Small intestine (tissue), 7 donors: ENCODE results near the gene RAB11FIP3. TPM values are rescaled to one million over a fixed set of nuclear protein-coding genes. Genes with fewer than 3 reads are reported as not detected.
"Not testable (repeated sequence)": the region's sequence is repeated elsewhere in the genome, so short reads cannot be mapped to it uniquely, and the experiment has no call there.

Experiments used
- DNase-seq, 2 donors: peaks; one replicate each; pipeline versions ENCODE4 v3.0.0 to v3.0.0-alpha.2; 2013
- FAIRE-seq: peaks from 2 replicates; lab custom pipeline; 2012; peaks lifted over from hg19 to GRCh38; lab: Jason Lieb, UNC
- H3K27ac ChIP-seq, 3 donors: one replicate each; pipeline ENCODE4 v1.5.1; 2013; ENCODE audit warnings: low read length in 2 of 3, mild to moderate bottlenecking in 2 of 3, control low read depth in 1 of 3, inconsistent platforms in 1 of 3, low read depth in 1 of 3, moderate library complexity in 1 of 3
- H3K27me3 ChIP-seq, 3 donors: one replicate each; pipeline ENCODE4 v1.6.1; 2013; ENCODE audit warnings: low read length in 3 of 3, inconsistent platforms in 1 of 3; ENCODE audit not compliant: control insufficient read depth in 3 of 3, insufficient read depth in 3 of 3
- H3K36me3 ChIP-seq, 3 donors: one replicate each; pipeline ENCODE4 v1.6.1; 2013; ENCODE audit warnings: low read length in 3 of 3, inconsistent platforms in 1 of 3, low read depth in 1 of 3, mild to moderate bottlenecking in 1 of 3, moderate library complexity in 1 of 3; ENCODE audit not compliant: control insufficient read depth in 3 of 3, insufficient read depth in 2 of 3
- H3K4me1 ChIP-seq, 3 donors: one replicate each; pipeline ENCODE4 v1.6.1; 2013; ENCODE audit warnings: low read length in 2 of 3, inconsistent platforms in 1 of 3, low read depth in 1 of 3, mild to moderate bottlenecking in 1 of 3, moderate library complexity in 1 of 3; ENCODE audit not compliant: control insufficient read depth in 3 of 3, insufficient read depth in 2 of 3
- H3K4me3 ChIP-seq, 3 donors: one replicate each; pipeline ENCODE4 v1.5.1; 2013; ENCODE audit warnings: low read length in 3 of 3, control low read depth in 1 of 3, inconsistent platforms in 1 of 3, low read depth in 1 of 3, mild to moderate bottlenecking in 1 of 3, moderate library complexity in 1 of 3
- H3K9me3 ChIP-seq, 2 donors: one replicate each; pipeline ENCODE4 v1.6.1; 2013; ENCODE audit warnings: low read depth in 1 of 2, low read length in 1 of 2; ENCODE audit not compliant: control insufficient read depth in 2 of 2, insufficient read depth in 1 of 2
- WGBS, 3 donors: extraction: QIAGEN DNeasy Blood & Tissue Kit; methylation state at CpG; one replicate each; pipeline ENCODE4 v1.1.7; 2013; 5-methylcytosine and 5-hydroxymethylcytosine counted together
- polyA plus RNA-seq, 4 donors: library from polyadenylated mRNA; stranded (reverse) in 3 of 4; unstranded in 1 of 4; fragments of 200-250 nt in 3 of 4; fragments of 120-200 nt in 1 of 4; gene quantifications; one replicate each; pipeline versions ENCODE4 v1.2.1 to v1.2.3, GENCODE V29; 2013
- donor health status: healthy with polysubstance abuse.
- donor health status: control.
- donor health status: control.
- donor health status: Bipolar disorder and iron deficiency.
- donor health status: healthy.

The RAB11FIP3 gene
- polyA plus RNA-seq, 4 donors: 25.4 to 111 (median 37.2) TPM

DNA sequence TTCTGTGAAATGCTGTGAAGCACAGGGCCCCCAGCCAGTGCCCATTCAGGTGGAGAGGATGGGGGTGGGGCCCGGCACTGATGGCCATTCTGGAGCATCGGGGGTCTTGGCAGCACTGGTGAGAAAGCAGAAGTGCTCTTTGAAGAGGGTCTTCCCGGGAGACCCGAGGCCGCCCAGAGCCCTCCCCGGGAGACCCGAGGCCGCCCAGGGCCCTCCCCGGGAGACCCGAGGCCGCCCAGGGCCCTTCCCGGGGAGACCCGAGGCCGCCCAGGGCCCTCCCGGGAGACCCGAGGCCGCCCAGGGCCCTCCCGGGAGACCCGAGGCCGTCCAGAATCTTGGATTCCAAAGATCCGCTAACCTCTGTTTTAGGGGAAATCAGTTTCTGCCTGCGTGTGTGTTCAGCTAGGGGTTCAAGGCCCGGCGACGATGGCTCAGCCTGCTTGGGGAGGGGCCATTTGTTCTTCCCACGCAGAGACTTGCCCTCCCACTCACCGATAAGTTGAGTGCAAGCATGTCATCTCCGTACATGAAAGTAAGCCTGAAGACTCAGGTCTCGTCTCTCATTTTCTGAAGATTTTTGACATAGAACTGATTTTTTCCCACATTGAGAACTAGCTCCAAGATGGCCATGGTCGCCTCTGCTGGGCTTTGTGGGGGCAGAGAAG lies 66.9 kb downstream of the RAB11FIP3 start:
- H3K4me1 ChIP-seq: no peaks in the 10 kb centered on the region
- 91 to 94% (median 94%) methylated on average over 19 to 30 of the region's 30 CpGs for WGBS, 3 donors
- no peak for DNase-seq
- no peaks in the 10 kb centered on the region for H3K27me3 ChIP-seq
- H3K4me3 ChIP-seq: no peak overlapping the region
- peaks cover 0 to 73% (median 2%) of the 10 kb centered on the region in 3 donors for H3K36me3 ChIP-seq
- no peak overlapping the region for H3K27ac ChIP-seq
- FAIRE-seq: no peak
- no peaks in the 10 kb centered on the region for H3K9me3 ChIP-seq

GRCh38 chr16:494676-495075 lies 69.2 kb downstream of the RAB11FIP3 start:
- WGBS, 3 donors: 80 to 86% (median 85%) methylated on average over 15 of the region's 15 CpGs
- H3K9me3 ChIP-seq, DNase-seq, H3K27me3 ChIP-seq, H3K27ac ChIP-seq, H3K4me1 ChIP-seq, H3K4me3 ChIP-seq: not testable (repeated sequence)
- peaks cover 0 to 73% (median 2%) of the 10 kb centered on the region in 3 donors for H3K36me3 ChIP-seq
- FAIRE-seq: peak; percentile 97

- H3K4me3 ChIP-seq: no peak overlapping the region
- WGBS, 3 donors: 63 to 70% (median 67%) methylated on average over 8 to 11 of the region's 11 CpGs
- H3K27ac ChIP-seq: no peak overlapping the region
- peaks cover 0 to 73% (median 2%) of the 10 kb centered on the region in 3 donors for H3K36me3 ChIP-seq
- H3K9me3 ChIP-seq: no peaks in the 10 kb centered on the region
- DNase-seq (peak; percentile 58 to 63), FAIRE-seq (no peak)
- no peaks in the 10 kb centered on the region for H3K27me3 ChIP-seq
- H3K4me1 ChIP-seq: peaks cover 0 to 5% (median 0%) of the 10 kb centered on the region in 3 donors
These were observed 69.8 kb downstream of the RAB11FIP3 start for GRCh38 chr16:495127-495748.

- WGBS, 3 donors: 84 to 92% (median 90%) methylated on average over 21 of the region's 21 CpGs
These were observed 70.8 kb downstream of the RAB11FIP3 start for GRCh38 chr16:496097-496886.

GRCh38 chr16:497258-497657 lies 71.8 kb downstream of the RAB11FIP3 start:
- Histone ChIP-seq H3K27ac (no peak overlapping the region), H3K9me3 (no peaks in the 10 kb centered on the region), H3K4me3 (no peak overlapping the region), H3K36me3 (peaks cover 0 to 62% (median 0%) of the 10 kb centered on the region in 3 donors), H3K27me3 (no peaks in the 10 kb centered on the region), H3K4me1 (peaks cover 0 to 23% (median 0%) of the 10 kb centered on the region in 3 donors)
- DNase-seq (no peak), FAIRE-seq (no peak)
- 88 to 96% (median 88%) methylated on average over 11 of the region's 11 CpGs for WGBS, 3 donors

More at GRCh38 chr16:496097-496886, 70.8 kb downstream of the RAB11FIP3 start:
- H3K4me3 ChIP-seq: no peak overlapping the region
- no peak for DNase-seq
- FAIRE-seq: no peak
- peaks cover 0 to 68% (median 2%) of the 10 kb centered on the region in 3 donors for H3K36me3 ChIP-seq
- no peaks in the 10 kb centered on the region for H3K9me3 ChIP-seq
- no peaks in the 10 kb centered on the region for H3K27me3 ChIP-seq
- H3K27ac ChIP-seq: no peak overlapping the region
- peaks cover 0 to 14% (median 0%) of the 10 kb centered on the region in 3 donors for H3K4me1 ChIP-seq

- Histone ChIP-seq H3K9me3 (no peaks in the 10 kb centered on the region), H3K4me3 (no peak overlapping the region), H3K4me1 (peaks cover 0 to 36% (median 0%) of the 10 kb centered on the region in 3 donors), H3K27ac (no peak overlapping the region), H3K27me3 (no peaks in the 10 kb centered on the region), H3K36me3 (peaks cover 0 to 69% (median 0%) of the 10 kb centered on the region in 3 donors)
- 88 to 93% (median 91%) methylated on average over 12 of the region's 12 CpGs for WGBS, 3 donors
- DNase-seq (no peak), FAIRE-seq (no peak)
These were observed 74.5 kb downstream of the RAB11FIP3 start for GRCh38 chr16:499924-500323.

- Histone ChIP-seq H3K4me3 (no peak overlapping the region), H3K4me1 (peaks cover 0 to 36% (median 0%) of the 10 kb centered on the region in 3 donors), H3K27me3 (no peaks in the 10 kb centered on the region), H3K9me3 (no peaks in the 10 kb centered on the region), H3K36me3 (peaks cover 0 to 70% (median 3%) of the 10 kb centered on the region in 3 donors), H3K27ac (no peak overlapping the region)
- DNase-seq (no peak), FAIRE-seq (no peak)
- WGBS, 3 donors: 80 to 86% (median 82%) methylated on average over 11 to 12 of the region's 12 CpGs
These were observed 75.3 kb downstream of the RAB11FIP3 start for GRCh38 chr16:500709-501108.
